Activated CD4-positive, alpha-beta T cell treated with anti-CD3 and anti-CD28 coated beads for 36 hours (primary cell): ENCODE measurements around the gene SHROOM1. TPM values are rescaled to one million over a fixed set of nuclear protein-coding genes. Genes with fewer than 3 reads are reported as not detected.

ENCODE experiments used
- ATAC-seq: fragments of 200-7000 bp; cut with Tn5 transposase; one replicate; pipeline ENCODE4 v1.10.0; 2021; ENCODE audit warnings: mild to moderate bottlenecking, moderate library complexity
- CTCF ChIA-PET: fragments of 350-600 bp; sonication (Branson Sonifier 250); formaldehyde crosslinking; loops from one replicate; lab custom pipeline; 2021; ENCODE audit warnings: antibody characterized with exemption; lab: Charles Lee
- POLR2A ChIA-PET: fragments of 350-600 bp; sonication (Branson Sonifier 250); formaldehyde crosslinking; loops from one replicate; lab custom pipeline; 2021; ENCODE audit warnings: antibody characterized with exemption, inconsistent platforms; lab: Charles Lee
- DNase-seq: peaks from one replicate; pipeline ENCODE4 v3.0.0-alpha.2; 2020
- H3K27ac Mint-ChIP-seq: one replicate; pipeline ENCODE4 v1.8.0; 2021; ENCODE audit warnings: mixed read lengths
- H3K27me3 Mint-ChIP-seq: one replicate; pipeline ENCODE4 v1.8.0; 2021; ENCODE audit warnings: mixed read lengths
- H3K36me3 Mint-ChIP-seq: one replicate; pipeline ENCODE4 v1.8.0; 2021; ENCODE audit warnings: low read depth, mixed read lengths
- H3K4me1 Mint-ChIP-seq: one replicate; pipeline ENCODE4 v1.8.0; 2021; ENCODE audit warnings: mixed read lengths
- H3K4me3 Mint-ChIP-seq: one replicate; pipeline ENCODE4 v1.8.0; 2021; ENCODE audit warnings: mild to moderate bottlenecking, moderate library complexity, mixed read lengths
- H3K9me3 Mint-ChIP-seq: one replicate; pipeline ENCODE4 v1.8.0; 2021; ENCODE audit warnings: low read depth, mixed read lengths
- intact Hi-C, 2 experiments: fragments of 100-400 bp; cut with DNase I in 1 of 2; cut with micrococcal nuclease in 1 of 2; formaldehyde crosslinking; loops; one replicate each; pipeline versions ENCODE4 v1.14.2 to v1.15.1; 2022 to 2024; cut with DNase I, micrococcal nuclease
- total RNA-seq, 2 experiments: library from RNA; stranded (reverse); gene quantifications; one replicate each; pipeline ENCODE4 v1.2.3, GENCODE V29; 2021

Gene SHROOM1
- total RNA-seq, 2 experiments from 2014 or later = 0.63 to 0.89 TPM

DNA sequence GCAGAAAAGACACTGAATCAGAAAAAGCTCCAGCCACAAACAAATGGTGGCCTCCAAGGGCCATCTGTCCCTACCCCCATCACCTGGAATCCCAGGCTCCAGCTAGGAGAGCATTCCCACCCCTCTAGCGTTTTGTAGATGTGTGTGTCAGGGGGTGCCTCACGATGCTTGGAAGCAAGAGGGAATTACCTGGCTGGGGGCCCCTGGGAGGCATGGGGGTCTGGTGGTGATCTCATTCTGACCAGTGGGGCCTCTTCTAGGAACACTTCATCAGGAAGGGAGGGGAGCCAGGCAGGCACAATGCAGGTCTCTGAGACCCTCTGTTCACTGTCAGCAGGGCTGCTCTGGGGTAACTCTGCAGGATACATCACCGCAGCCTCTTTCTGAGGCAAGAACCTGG, 6.0 kb downstream of the SHROOM1 start:
- Mint-ChIP-seq H3K27ac (no peak overlapping the region), H3K36me3 (no peaks in the 10 kb centered on the region), H3K27me3 (peaks cover 46% of the 10 kb centered on the region), H3K4me1 (peaks cover 11% of the 10 kb centered on the region), H3K4me3 (no peak overlapping the region), H3K9me3 (no peaks in the 10 kb centered on the region)
- ChIA-PET POLR2A (no interaction called here), CTCF (interaction anchor here (0.7 to 2.2 kb wide), 5 partner anchors 9 to 297 kb away, joined by 3 to 7 read pairs (median 4); partner anchors contain the start of gene CCNI2)
- DNase-seq = no peak
- intact Hi-C loops = loop anchor here (5.0 kb wide), 4 partner anchors 87 to 437 kb away; partner anchors contain the start of gene KIF3A (in 1 of the 2)
- ATAC-seq = no peak

DNA sequence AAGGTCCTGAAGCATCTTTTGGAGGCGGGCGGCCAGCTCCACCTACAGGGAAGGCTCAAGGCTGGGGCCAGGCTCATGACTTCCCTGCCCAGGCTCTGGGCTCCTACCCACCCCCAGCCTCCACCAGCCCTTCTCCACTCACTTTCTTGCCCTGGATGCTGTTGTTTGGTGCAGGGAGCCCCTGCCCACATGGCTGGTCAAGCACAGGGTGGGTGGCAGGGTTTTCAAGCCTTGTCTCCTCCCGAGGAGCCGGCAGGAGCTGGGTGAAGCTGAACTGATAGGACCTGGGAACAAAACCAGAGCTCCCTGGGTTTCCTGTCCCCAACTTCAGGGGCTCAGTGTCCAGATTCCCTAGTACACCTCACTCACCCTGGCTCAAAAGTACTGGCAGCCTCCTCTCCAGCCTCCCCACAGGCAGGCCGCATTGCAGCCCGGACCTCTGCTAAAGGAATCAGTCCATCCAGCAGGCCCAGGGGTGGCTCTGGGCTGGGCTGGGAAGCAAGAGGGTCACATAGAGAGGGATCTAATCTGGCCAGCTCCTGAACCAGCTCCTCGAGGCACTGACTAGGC, 6.9 kb downstream of the SHROOM1 start:
- H3K36me3 Mint-ChIP-seq = no peaks in the 10 kb centered on the region
- CTCF ChIA-PET = interaction anchor here (0.8 to 1.7 kb wide), 3 partner anchors 12 to 298 kb away, joined by 3 to 5 read pairs (median 3); partner anchors contain the start of gene CCNI2
- H3K4me3 Mint-ChIP-seq = no peak overlapping the region
- intact Hi-C loops = loop anchor here (5.0 kb wide), 4 partner anchors 86 to 436 kb away; partner anchors contain the start of gene KIF3A (in 1 of the 2)
- H3K9me3 Mint-ChIP-seq = no peaks in the 10 kb centered on the region
- no peak for DNase-seq
- H3K4me1 Mint-ChIP-seq = peaks cover 12% of the 10 kb centered on the region
- peaks cover 47% of the 10 kb centered on the region for H3K27me3 Mint-ChIP-seq
- no peak overlapping the region for H3K27ac Mint-ChIP-seq
- POLR2A ChIA-PET = no interaction called here
- peak; percentile 8 for ATAC-seq

DNA sequence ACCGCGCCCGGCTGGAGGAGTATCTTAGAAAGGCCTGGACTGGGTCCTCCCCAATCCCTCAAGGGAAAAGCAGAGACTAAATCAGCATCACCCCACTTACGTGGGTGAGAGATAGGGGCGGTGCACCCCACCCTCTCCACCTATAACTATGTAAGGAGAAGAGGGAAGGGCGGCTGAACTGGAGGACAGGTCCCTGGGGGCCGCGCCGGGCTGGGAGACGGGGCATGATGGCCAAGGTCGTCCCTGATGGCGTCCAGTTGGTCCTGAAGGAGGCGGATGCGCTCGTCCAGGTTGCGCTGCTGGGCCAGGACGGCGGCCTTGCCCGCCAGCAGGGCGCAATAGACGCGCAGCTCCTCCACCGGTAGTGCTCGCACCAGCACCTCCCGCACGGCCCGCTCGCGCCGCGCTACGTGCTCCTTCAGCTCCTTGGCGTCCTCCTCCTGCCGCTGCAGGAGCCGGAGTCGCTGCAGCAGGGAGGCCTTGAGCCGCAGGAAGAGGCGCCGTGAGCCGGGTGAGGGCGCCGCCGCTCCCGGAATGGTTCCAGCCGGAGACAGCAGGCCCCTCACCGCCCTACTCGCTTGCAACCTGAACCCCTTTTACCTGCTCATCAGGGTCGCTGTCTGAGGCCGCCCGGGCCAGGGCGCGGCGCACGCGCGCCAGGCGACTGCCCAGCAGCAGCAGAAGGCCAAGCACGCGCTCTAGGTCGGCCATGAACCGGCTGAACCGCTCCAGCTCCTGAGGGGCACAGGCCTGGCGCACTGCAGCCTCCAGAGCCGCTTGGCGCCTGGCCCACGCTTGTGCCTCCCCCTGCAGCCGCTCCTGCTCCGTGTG, 7.6 kb downstream of the SHROOM1 start:
- H3K9me3 Mint-ChIP-seq = no peaks in the 10 kb centered on the region
- H3K4me3 Mint-ChIP-seq = no peak overlapping the region
- ATAC-seq = peak; percentile 45
- no peaks in the 10 kb centered on the region for H3K36me3 Mint-ChIP-seq
- H3K4me1 Mint-ChIP-seq = peaks cover 12% of the 10 kb centered on the region
- H3K27ac Mint-ChIP-seq = no peak overlapping the region
- peak; percentile 57 for DNase-seq
- H3K27me3 Mint-ChIP-seq = peaks cover 48% of the 10 kb centered on the region
- ChIA-PET CTCF (interaction anchor here (0.8 to 1.7 kb wide), 3 partner anchors 11 to 342 kb away, joined by 3 read pairs; no protein-coding TSS in a partner anchor), POLR2A (no interaction called here)
- intact Hi-C loops = loop anchor here (5.0 kb wide), 4 partner anchors 86 to 436 kb away; partner anchors contain the start of gene KIF3A (in 1 of the 2)

DNA sequence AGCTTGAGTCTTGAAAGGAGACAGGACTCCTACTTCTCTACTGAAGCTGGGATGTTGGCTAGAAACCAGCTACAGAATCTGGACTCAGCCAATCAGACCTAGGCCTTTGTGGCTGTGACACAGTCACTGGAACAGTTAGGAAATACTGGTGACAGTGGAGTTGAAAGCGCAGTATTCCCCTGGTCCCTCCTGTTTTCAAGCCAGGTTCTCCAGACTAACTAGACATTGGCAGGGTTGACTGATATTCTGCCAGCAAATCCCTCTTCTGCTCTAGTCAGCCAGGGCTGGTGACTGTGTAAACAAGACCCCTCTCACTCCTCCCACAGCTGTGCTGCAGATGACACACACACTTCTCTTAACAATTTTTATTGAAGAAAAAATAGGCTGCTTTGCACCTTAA, 8.7 kb downstream of the SHROOM1 start:
- POLR2A ChIA-PET = no interaction called here
- DNase-seq (no peak), ATAC-seq (no peak)
- peaks cover 12% of the 10 kb centered on the region for H3K4me1 Mint-ChIP-seq
- intact Hi-C loops = loop anchor here (2.0 to 5.0 kb wide), 5 partner anchors 75 to 434 kb away; partner anchors contain the start of genes CCNI2 (in 2 of the 2) and KIF3A (in 1 of the 2)
- CTCF ChIA-PET = interaction anchor here (0.5 to 4.4 kb wide), 13 partner anchors 8 to 436 kb away, joined by 3 to 50 read pairs (median 5); partner anchors contain the start of gene SHROOM1
- no peaks in the 10 kb centered on the region for H3K9me3 Mint-ChIP-seq
- no peaks in the 10 kb centered on the region for H3K36me3 Mint-ChIP-seq
- H3K27ac Mint-ChIP-seq = no peak overlapping the region
- H3K4me3 Mint-ChIP-seq = no peak overlapping the region
- peaks cover 38% of the 10 kb centered on the region for H3K27me3 Mint-ChIP-seq

DNA sequence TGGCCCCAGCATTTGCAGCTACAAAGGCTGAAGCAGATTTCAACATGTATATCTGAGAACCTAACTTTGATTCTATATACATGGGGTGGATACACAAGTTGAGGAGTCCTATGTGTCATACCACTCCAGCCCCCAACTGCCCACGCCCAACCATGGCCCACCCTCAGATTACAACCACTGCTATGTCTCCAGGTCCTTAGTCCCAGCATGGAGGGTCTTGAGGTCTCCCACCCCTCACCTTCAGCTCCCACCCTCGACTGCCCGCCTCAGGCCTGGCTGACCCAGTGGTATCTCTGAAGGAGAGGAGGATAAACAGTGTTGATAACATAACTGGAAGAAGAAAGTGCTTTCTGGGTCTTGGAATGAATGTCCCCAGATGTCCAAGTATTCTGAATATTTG, 9.1 kb downstream of the SHROOM1 start:
- intact Hi-C loops = loop anchor here (2.0 to 5.0 kb wide), 5 partner anchors 75 to 434 kb away; partner anchors contain the start of genes CCNI2 (in 2 of the 2) and KIF3A (in 1 of the 2)
- Mint-ChIP-seq H3K9me3 (no peaks in the 10 kb centered on the region), H3K27me3 (peaks cover 34% of the 10 kb centered on the region), H3K4me3 (no peak overlapping the region), H3K4me1 (peaks cover 12% of the 10 kb centered on the region), H3K27ac (no peak overlapping the region), H3K36me3 (no peaks in the 10 kb centered on the region)
- CTCF ChIA-PET = interaction anchor here (0.5 to 4.4 kb wide), 22 partner anchors 8 to 436 kb away, joined by 3 to 50 read pairs (median 5); partner anchors contain the start of genes CCNI2 and SHROOM1
- ATAC-seq (no peak), DNase-seq (no peak)
- POLR2A ChIA-PET = no interaction called here

DNA sequence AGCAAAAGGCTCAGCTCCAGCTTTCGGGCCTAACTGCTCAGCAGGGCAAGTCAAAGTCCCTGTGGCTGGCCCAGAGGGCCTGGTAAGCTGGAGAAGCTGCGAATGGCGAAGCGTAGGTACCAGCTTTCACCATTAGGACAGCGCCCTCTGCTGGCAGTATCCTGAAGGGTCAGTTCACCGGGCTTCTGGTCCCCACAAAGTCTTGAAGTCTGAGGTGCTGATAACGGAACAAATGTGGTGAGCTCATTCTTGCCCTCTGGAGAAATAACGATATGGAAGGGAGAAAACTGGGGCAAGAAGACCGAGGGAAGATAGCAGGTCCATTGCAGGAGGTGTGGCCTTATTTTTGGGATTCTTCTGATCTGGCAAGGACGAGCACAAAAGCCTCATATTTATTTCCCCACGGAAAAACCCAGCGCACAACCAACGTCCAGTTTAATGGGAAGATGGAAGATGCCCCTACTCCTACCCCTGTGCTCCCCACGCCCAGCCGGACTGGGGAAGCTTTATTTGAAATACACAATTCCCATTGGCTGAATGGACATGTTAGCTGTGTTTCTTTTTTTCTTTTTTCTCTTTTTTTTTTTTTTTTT, 10.2 kb downstream of the SHROOM1 start:
- Mint-ChIP-seq H3K9me3 (no peaks in the 10 kb centered on the region), H3K36me3 (no peaks in the 10 kb centered on the region), H3K4me3 (no peak overlapping the region), H3K27ac (no peak overlapping the region), H3K27me3 (peaks cover 30% of the 10 kb centered on the region), H3K4me1 (peaks cover 12% of the 10 kb centered on the region)
- intact Hi-C loops = loop anchor here (1.0 to 5.0 kb wide), 10 partner anchors 73 to 435 kb away; partner anchors contain the start of genes CCNI2 (in 2 of the 2) and KIF3A (in 1 of the 2)
- POLR2A ChIA-PET = no interaction called here
- DNase-seq (peak; percentile 96), ATAC-seq (peak; percentile 86)
- CTCF ChIA-PET = interaction anchor here (0.6 to 4.4 kb wide), 52 partner anchors 9 to 1436 kb away, joined by 3 to 50 read pairs (median 4); partner anchors contain the start of genes CCNI2, KIF3A and SHROOM1

DNA sequence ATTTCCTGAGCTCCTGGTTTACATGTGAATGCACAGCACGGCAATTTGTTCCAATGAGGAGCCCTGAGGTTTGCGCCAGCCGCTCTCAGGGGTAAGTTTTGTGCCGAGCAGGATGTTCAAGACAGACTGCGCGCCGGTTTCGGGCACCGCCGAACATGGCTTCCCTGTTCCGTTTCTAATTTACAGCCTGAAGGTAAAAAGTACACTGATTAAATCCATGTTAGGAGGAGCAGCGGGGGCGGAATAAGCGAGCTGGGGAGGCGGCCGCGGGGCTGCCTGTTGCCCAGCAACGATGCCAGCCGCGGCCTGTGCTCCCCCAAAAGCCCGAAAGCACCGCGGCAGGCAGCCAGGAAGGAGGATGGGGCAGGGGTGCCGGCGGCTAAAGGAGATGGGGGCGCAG, 11.0 kb downstream of the SHROOM1 start:
- peak; percentile 34 for DNase-seq
- POLR2A ChIA-PET = interaction anchor here (0.7 kb wide), 1 partner anchor 46 kb away, joined by 5 read pairs; no protein-coding TSS in a partner anchor
- intact Hi-C loops = no loop called here
- Mint-ChIP-seq H3K27ac (no peak overlapping the region), H3K4me1 (peaks cover 12% of the 10 kb centered on the region), H3K4me3 (no peak overlapping the region), H3K36me3 (no peaks in the 10 kb centered on the region), H3K9me3 (no peaks in the 10 kb centered on the region), H3K27me3 (peaks cover 26% of the 10 kb centered on the region)
- ATAC-seq = no peak
- CTCF ChIA-PET = interaction anchor here (0.5 to 4.4 kb wide), 43 partner anchors 9 to 1435 kb away, joined by 3 to 50 read pairs (median 4); partner anchors contain the start of genes CCNI2, KIF3A and SHROOM1

DNA sequence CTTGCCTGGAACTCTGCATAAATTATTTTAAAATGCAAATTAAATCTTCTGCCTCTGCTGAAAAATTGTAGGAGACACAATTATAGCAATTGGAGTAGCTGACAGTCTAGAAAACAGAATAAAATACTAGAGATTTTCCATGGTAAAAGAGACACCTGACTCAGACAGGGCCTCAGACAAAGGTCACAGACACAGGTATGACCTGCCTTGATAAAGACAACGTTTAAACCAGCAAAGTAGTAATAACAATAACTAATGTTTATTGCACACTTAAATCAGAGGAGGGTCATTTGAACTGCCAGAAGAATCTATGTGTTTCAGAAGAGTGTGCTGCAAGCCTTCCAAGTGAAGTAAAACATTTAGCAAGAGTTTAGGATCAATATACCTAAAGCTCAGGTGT, 13.4 kb downstream of the SHROOM1 start:
- peaks cover 16% of the 10 kb centered on the region for H3K4me1 Mint-ChIP-seq

DNA sequence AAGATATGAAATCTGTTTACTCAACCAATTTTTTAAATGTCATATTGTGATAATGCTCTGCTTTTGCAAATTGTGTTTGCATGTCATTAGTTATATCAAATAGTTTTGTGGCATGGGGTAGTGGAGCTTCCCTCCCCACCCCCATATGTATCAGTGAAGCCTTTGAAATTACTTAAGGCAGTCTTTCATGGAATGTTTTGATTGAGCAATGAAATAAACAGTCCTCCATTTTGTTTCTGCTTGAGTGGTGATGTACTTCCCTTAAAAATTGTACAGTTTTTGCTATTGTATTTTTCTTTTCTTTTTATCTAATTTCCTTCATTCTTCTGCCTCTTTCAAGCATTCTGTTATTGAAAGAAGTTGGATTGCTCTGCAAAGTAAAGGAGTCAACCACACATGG, 13.9 kb downstream of the SHROOM1 start:
- no peak for ATAC-seq
- Mint-ChIP-seq H3K4me3 (no peak overlapping the region), H3K27me3 (peaks cover 31% of the 10 kb centered on the region), H3K4me1 (peaks cover 16% of the 10 kb centered on the region), H3K36me3 (no peaks in the 10 kb centered on the region), H3K9me3 (no peaks in the 10 kb centered on the region), H3K27ac (no peak overlapping the region)
- ChIA-PET CTCF (interaction anchor here (1.2 to 1.3 kb wide), 2 partner anchors 18 to 310 kb away, joined by 3 read pairs; no protein-coding TSS in a partner anchor), POLR2A (no interaction called here)
- no peak for DNase-seq
- intact Hi-C loops = no loop called here

More for the DNA sequence above, 13.4 kb downstream of the SHROOM1 start:
- CTCF ChIA-PET = interaction anchor here (0.5 to 4.1 kb wide), 5 partner anchors 9 to 311 kb away, joined by 3 to 38 read pairs (median 3); no protein-coding TSS in a partner anchor
- Mint-ChIP-seq H3K36me3 (no peaks in the 10 kb centered on the region), H3K4me3 (no peak overlapping the region), H3K27me3 (peaks cover 28% of the 10 kb centered on the region), H3K27ac (no peak overlapping the region), H3K9me3 (no peaks in the 10 kb centered on the region)
- DNase-seq (no peak), ATAC-seq (no peak)
- POLR2A ChIA-PET = no interaction called here
- intact Hi-C loops = no loop called here

DNA sequence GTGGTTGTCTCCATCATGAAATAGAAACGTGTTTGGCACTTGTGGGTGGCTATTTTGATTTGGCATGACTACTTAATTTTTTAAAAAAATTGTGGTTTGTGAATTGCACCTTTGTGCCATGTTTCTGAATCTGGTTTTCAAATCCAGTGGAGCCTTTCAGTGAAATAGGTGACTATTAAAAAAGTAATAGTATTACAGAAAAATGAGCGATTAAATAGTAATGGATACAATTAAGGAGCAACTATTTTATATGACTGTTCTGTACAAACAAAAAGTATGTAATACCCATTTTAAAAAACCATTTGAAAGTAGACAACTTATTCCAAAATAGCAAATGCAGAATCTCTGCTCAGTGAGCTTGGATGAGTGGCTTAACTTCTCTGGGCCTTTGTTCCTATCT, 14.4 kb downstream of the SHROOM1 start:
- Mint-ChIP-seq H3K4me1 (peaks cover 16% of the 10 kb centered on the region), H3K9me3 (no peaks in the 10 kb centered on the region), H3K27ac (no peak overlapping the region), H3K4me3 (no peak overlapping the region), H3K27me3 (peaks cover 36% of the 10 kb centered on the region), H3K36me3 (no peaks in the 10 kb centered on the region)
- no peak for DNase-seq
- ATAC-seq = no peak
- intact Hi-C loops = no loop called here
- CTCF ChIA-PET = interaction anchor here (1.2 kb wide), 1 partner anchor 62 kb away, joined by 4 read pairs; no protein-coding TSS in a partner anchor
- POLR2A ChIA-PET = no interaction called here
